GM21515 (cell line): ENCODE results near the gene SAFB.
"Not testable (repeated sequence)": the region's sequence is repeated elsewhere in the genome, so short reads cannot be mapped to it uniquely, and the experiment has no call there.

Experiments used
- ATAC-seq: cut with Tn5 transposase; IDR thresholded peaks from one replicate; pipeline ENCODE4 v1.9.1; 2021; ENCODE audit not compliant: unreplicated experiment

The SAFB gene

DNA sequence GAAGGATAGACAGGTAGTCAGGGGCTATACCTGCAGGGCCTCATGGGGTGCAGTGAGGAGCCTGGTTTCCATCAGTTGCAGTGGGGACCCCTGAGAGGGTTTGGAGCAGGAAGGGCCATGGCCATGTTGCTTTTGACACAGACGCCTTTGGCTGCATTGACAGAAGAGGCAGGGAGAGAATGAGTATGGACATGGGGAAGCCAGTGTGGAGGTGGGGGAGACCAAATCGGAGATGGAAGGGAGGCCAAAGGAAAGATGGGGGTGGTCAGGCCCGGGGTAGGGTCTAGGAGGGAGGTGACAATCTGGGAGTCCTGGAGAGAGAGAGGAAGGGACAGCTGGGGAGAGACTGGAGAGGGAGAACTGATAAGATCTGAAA is 59.2 kb downstream of the SAFB start:
- no peak for ATAC-seq

GRCh38 chr19:5683177-5683886 is 60.4 kb downstream of the SAFB start:
- ATAC-seq = no peak

GRCh38 chr19:5684694-5685430 is 62.0 kb downstream of the SAFB start:
- no peak for ATAC-seq

- ATAC-seq = no peak
Observed at GRCh38 chr19:5686326-5686646, 63.4 kb downstream of the SAFB start.

DNA sequence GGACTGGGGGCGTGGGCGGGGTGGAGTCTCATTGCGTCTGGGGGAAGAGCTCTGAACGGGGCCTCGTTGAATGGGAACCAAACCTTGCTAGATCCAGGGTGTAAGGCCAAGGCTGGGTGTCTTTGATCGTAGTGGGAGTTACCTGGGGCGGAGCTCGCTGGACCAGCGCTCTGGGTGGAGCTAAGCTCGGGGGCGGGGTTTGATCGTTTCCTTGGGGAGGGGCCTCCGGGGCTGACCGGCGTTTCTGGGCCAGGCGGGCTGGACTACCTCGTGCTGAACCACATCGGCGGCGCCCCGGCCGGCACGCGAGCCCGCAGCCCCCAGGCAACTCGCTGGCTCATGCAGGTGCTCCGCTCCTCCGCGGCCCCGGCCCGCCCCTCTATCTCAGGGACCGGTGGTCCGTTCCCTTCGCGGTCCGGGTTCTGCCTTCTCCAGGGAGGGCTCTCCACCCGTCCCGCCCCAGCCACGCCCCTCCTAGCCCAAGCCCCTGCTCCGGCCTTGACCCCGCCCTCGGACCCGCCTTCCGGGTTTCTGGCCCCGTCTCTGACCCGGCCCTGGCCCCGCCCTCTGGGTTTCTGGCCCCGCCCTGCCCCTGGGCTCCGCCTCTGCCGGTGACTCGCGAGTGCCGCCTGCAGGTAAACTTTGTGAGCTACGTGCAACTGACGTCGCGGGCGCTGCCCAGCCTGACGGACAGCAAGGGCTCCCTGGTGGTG is 63.9 kb downstream of the SAFB start:
- ATAC-seq = peak; percentile 44

DNA sequence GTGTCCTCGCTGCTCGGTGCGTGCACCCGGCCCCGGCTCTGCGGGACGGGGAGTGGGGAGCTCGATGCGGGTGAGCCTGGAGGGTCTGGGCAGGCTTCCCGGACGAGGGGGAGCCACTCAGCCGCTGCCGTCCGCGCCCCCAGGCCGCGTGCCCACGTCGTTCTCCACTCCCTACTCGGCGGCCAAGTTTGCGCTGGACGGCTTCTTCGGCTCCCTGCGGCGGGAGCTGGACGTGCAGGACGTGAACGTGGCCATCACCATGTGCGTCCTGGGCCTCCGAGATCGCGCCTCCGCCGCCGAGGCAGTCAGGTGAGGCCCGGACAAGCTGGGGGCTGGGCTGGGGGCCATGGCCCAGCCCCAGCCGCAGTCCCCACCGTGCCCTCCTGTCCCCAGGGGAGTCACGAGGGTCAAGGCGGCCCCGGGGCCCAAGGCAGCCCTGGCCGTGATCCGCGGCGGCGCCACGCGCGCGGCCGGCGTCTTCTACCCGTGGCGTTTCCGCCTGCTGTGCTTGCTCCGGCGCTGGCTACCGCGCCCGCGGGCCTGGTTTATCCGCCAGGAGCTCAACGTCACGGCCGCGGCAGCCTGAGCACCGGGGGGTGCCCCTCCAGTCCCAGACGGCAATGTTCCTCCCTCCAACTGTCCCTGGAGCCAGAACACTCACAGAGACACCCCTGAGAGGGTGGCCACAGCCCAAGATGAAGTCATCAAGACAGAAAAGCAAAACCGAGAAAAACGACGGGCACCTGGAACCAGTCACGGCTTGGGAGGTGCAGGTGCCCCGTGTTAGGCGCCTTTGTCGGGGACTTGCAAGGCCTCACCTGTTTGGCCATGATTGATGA is 64.7 kb downstream of the SAFB start:
- ATAC-seq = no peak

DNA sequence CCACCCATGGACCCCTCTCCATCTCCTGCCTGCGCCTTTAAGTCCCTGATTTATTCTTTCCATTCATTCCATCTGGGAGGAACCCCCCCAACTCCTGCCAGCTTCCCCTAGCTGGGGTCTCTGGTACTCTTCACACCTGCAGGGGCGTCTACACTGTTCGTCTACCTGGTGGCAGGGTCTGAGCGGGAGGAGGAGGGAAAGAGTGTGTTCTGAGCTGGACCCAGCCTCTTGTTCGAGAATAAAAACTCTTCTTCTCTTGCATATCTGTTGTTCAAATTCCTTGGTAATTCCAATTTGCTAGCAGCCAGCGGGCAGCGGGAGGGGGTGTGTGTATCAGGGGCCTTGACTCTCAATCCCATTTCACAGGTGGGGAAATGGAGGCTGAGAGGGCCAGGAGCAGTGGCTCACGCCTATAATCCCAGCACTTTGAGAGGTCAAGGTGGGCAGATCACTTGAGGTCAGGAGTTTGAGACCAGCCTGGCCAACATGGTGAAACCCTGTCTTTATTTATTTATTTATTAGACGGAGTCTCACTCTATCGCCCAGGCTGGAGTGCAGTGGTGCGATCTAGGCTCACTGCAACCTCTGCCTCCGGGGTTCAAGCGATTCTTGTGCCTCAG is 65.5 kb downstream of the SAFB start:
- ATAC-seq = not testable (repeated sequence)

- peak; percentile 45 for ATAC-seq
Observed at GRCh38 chr19:5690125-5690954, 67.5 kb downstream of the SAFB start, which contains the start of gene RPL36. Gene RPL36 (plus strand): TSS chr19:5690295. CDS start chr19:5690508, 213 bp downstream.

DNA sequence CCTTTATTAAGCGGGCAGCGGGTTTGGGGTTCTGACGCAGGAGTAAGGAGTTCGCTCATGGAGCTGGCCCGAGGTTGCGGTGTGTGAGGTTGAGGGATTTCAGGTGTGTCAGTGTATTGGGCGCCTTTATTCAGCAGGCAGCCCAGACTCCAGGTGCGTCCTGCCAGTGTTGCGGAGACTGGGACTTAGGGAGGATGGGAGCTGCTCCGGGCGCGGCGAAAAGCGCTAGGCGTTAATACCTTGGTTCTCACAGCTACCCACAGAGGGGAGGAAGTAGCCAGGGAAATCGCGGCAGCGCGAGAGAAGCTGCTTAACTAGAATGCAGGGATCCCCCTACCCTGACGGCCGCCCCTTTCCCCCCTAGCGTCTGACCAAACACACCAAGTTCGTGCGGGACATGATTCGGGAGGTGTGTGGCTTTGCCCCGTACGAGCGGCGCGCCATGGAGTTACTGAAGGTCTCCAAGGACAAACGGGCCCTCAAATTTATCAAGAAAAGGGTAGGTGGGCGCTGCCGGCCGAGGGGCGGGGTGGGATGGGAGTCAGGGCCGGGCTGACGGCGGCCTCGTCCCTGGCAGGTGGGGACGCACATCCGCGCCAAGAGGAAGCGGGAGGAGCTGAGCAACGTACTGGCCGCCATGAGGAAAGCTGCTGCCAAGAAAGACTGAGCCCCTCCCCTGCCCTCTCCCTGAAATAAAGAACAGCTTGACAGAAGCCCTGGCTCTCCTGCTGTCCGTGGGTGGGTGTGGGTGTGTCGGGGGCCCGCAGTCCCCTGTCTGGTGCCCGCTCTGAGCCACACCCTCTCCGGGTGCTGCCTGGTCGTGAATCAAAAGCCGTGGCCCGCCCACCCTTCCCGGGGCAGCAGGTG is 68.3 kb downstream of the SAFB start:
- no peak for ATAC-seq

DNA sequence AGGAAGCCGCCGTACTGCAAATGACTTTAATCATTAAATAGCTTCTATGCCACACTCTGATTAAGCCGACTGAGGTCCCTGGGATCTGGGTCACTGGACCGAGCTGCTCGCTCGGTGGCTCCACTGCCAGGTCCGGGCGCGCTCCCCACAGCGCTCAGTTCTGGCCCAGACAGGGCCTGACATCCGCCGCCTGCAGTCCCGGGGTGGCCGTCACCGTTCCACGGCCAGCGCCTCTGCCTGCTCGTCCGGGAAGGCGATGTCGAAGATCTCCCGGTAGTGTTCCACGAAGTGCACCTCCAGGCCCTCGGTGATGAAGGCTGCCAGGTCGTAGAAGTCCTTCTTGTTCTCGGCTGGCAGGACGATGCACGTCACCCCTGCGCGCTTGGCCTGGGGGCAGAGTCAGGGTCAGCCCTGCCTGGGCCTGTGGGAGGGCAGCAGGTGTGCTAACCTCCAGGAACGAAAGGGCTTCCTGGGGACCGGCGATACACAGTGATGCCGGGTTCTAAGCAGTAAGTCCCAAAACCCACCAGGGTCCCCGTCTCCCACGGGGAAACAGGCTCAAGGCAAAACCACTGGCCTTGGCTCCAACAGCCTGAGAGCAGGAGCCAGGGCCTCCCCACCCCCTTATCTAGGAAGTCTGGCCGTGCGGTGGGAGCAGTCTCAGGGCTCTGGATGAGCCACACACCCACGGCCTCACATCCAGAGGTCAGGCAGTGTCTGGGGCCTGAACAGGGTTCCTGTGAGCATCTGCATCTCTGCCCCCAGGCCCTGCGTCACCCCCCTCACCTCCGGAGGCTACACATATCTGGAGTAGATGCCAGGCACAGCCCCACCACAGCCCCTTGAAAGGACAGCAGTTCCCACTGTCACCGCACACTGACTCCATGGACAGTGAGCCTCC is 69.2 kb downstream of the SAFB start:
- no peak for ATAC-seq

- no peak for ATAC-seq
Observed at GRCh38 chr19:5692723-5693194, 69.9 kb downstream of the SAFB start.

DNA sequence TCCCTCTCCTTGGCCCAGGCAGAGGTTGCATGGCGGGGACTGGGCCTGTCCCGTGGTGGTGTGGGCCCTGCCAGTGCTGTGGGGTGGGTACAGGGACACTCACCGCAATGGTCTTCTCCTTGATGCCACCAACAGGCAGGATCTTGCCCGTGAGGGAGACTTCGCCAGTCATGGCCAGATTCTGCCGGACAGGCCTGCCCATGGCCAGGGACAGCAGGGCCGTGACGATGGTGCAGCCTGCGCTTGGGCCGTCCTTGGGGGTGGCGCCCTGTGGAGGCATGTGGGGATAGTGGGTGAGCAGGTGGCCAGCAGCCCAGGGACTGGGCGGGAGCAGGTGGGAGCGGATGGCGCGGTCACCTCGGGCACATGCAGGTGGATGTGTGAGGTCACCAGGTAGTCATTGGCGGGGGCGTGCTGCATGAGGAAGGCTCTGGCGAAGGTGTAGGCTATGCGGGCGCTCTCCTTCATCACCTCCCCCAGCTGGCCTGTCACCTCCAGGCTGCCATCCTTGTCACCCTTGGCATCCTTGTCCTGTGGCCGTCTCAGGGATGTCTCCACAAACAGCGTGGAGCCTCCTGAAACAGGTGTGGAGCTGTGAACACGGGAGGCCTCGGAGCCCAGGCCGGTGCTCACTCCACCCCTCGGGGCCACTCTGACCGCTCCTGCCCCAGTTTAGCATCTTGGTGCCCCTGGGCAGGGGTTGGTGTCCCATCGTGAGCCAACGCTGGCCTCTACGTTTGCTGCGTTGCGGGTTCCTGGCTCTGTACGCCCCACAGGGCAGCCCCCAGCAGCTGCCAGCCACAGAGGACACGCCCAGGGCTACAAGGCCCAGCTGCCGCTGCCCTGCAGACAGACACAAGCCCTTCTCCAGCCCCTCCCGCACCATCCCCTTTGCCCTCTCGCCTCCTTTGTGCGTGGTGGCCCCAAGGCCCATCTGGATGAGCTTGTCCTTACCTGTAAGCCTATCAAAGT is 70.6 kb downstream of the SAFB start:
- ATAC-seq = no peak

DNA sequence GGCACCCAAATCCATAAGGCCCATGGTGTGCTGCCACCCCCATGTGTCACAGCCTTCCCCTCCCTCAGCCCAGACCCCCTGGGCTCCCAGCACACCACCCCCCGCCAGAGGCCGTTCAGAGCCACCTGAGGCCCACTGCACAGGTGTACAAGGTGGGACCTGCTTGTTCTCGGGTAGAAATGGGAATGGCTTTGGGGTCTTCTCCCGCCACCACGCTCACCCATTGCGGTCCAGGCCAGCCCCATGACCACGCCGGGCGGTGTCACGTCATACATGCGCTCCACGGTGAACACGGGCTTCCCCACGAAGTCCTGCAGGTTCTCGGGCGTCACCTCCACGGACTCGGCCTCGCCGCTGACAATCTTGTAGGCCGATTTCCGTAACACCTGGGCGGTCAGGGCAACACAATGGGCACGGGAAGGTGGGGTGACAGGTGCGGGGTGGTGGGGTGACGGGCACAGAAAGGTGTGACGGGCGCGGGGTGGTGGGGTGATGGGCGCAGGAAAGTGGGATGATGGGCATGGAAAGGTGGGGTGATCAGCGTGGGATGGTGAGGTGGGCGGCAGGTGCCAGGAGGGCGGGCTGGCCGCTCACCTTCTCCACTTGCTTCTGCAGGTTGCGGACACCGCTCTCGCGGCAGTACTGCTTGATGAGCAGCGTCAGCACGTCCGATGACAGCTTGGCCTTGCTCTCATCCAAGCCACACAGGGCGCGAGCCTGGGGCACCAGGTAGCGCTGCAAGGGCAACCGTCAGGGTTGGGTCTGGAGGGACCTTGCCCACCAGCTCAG is 71.5 kb downstream of the SAFB start:
- no peak for ATAC-seq

- no peak for ATAC-seq
Observed at GRCh38 chr19:5694956-5695648, 72.2 kb downstream of the SAFB start.

DNA sequence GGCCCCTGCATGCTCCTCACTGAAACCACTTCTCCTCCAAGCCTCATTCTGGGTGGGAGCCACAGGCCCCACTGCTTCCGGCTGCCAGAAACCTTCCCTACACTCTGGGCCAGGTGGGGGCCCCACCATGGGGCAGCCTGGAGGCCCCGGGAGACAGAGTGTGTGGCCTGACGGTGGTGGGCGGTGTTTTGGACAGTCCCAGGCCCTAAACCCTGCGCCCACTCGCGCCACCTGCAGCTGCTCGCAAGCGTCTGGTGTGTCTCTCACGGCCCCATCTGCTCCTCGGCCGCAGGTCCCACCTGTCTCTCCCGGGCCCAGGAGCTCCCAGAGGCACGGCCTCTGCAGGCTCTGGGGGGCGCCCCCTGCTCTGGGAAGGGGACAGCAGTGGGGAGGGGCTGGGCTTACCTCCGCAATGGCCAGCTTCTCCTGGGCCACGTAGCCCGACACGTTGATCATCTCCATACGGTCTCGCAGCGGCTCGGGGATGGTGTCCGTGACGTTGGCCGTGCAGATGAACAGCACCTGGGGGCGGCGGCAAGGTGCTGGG is 72.8 kb downstream of the SAFB start:
- ATAC-seq = no peak
